Right lung (tissue), 5 donors: ENCODE measurements around the gene VRK2. TPM values are rescaled to one million over a fixed set of nuclear protein-coding genes. Genes with fewer than 3 reads are reported as not detected.
"Not testable (repeated sequence)": the region's sequence is repeated elsewhere in the genome, so short reads cannot be mapped to it uniquely, and the experiment has no call there.

ENCODE experiments used
- DNase-seq, 2 donors: peaks; one replicate each; pipeline ENCODE4 v3.0.0-alpha.2; 2013
- polyA plus RNA-seq, 5 donors: library from polyadenylated mRNA; unstranded; fragments of 120-200 nt; gene quantifications; one replicate each; pipeline versions ENCODE4 v1.2.1 to v1.2.3, GENCODE V29; 2013; ENCODE audit warnings: inconsistent platforms in 1 of 5, low replicate concordance in 1 of 5; ENCODE audit not compliant: insufficient read length in 5 of 5, insufficient read depth in 1 of 5

The VRK2 gene
- polyA plus RNA-seq, 5 donors, result 20.5 to 28.7 (median 24.3) TPM

GRCh38 chr2:58157754-58158153 lies 111.1 kb downstream of the VRK2 start:
- no peak for DNase-seq

- DNase-seq, result peak; percentile 29 to 42
Observed at GRCh38 chr2:58158481-58158880, 111.9 kb downstream of the VRK2 start.

- no peak for DNase-seq
Observed at GRCh38 chr2:58163913-58164312, 117.3 kb downstream of the VRK2 start.

GRCh38 chr2:58168130-58168529 lies 121.5 kb downstream of the VRK2 start:
- not testable (repeated sequence) for DNase-seq

GRCh38 chr2:58169845-58170244 lies 123.2 kb downstream of the VRK2 start:
- not testable (repeated sequence) for DNase-seq

GRCh38 chr2:58170334-58170933 lies 123.8 kb downstream of the VRK2 start:
- DNase-seq, result not testable (repeated sequence)

GRCh38 chr2:58171831-58172230 lies 125.2 kb downstream of the VRK2 start:
- DNase-seq, result not testable (repeated sequence)

GRCh38 chr2:58177187-58177586 lies 130.6 kb downstream of the VRK2 start:
- DNase-seq, result not testable (repeated sequence)

- DNase-seq, result not testable (repeated sequence)
Observed at GRCh38 chr2:58180175-58180574, 133.6 kb downstream of the VRK2 start.

GRCh38 chr2:58180635-58181034 lies 134.0 kb downstream of the VRK2 start:
- no peak for DNase-seq

GRCh38 chr2:58182527-58182926 lies 135.9 kb downstream of the VRK2 start:
- DNase-seq, result no peak

GRCh38 chr2:58186501-58186900 lies 139.9 kb downstream of the VRK2 start:
- DNase-seq, result no peak

GRCh38 chr2:58187022-58187421 lies 140.4 kb downstream of the VRK2 start:
- DNase-seq, result not testable (repeated sequence)

- no peak for DNase-seq
Observed at GRCh38 chr2:58194458-58194857, 147.9 kb downstream of the VRK2 start.

GRCh38 chr2:58195662-58196061 lies 149.1 kb downstream of the VRK2 start:
- DNase-seq, result peak; percentile 14 to 18

GRCh38 chr2:58197894-58198293 lies 151.3 kb downstream of the VRK2 start:
- no peak for DNase-seq

- no peak for DNase-seq
Observed at GRCh38 chr2:58202404-58202803, 155.8 kb downstream of the VRK2 start.

GRCh38 chr2:58203018-58203417 lies 156.4 kb downstream of the VRK2 start:
- DNase-seq, result no peak

GRCh38 chr2:58204195-58204959 lies 157.8 kb downstream of the VRK2 start:
- no peak for DNase-seq

GRCh38 chr2:58206785-58207184 lies 160.2 kb downstream of the VRK2 start:
- no peak for DNase-seq

GRCh38 chr2:58207189-58207588 lies 160.6 kb downstream of the VRK2 start:
- DNase-seq, result no peak
